ENCODE results near the gene FGG.

FGG gene

GRCh38 chr4:154577324-154577723 is 35.1 kb downstream of the FGG start:
- H3K27ac ChIP-seq: no peak overlapping the region
- H3K9me3 ChIP-seq: no peaks in the 10 kb centered on the region
- no peaks in the 10 kb centered on the region for H3K4me1 ChIP-seq
- no peak overlapping the region for H3K4me3 ChIP-seq
- intact Hi-C loops (cut with DNase I; ENCODE audit: low total_unique reads): no loop called here
- TF ChIP-seq CTCF (IDR thresholded peaks at IDR 0.05): no peak
- peaks cover 0 to 7% of the 10 kb centered on the region in 2 donors for H3K27me3 ChIP-seq
- H3K36me3 ChIP-seq: no peaks in the 10 kb centered on the region
- no peak for DNase-seq

GRCh38 chr4:154574311-154574710 is 38.1 kb downstream of the FGG start:
- no peak overlapping the region for H3K27ac ChIP-seq
- H3K9me3 ChIP-seq: no peaks in the 10 kb centered on the region
- no peaks in the 10 kb centered on the region for H3K4me1 ChIP-seq
- no peak for TF ChIP-seq CTCF (IDR thresholded peaks at IDR 0.05)
- no peak for DNase-seq
- H3K27me3 ChIP-seq: peaks cover 0 to 7% of the 10 kb centered on the region in 2 donors
- intact Hi-C loops (cut with DNase I; ENCODE audit: low total_unique reads): no loop called here
- no peaks in the 10 kb centered on the region for H3K36me3 ChIP-seq
- no peak overlapping the region for H3K4me3 ChIP-seq

- intact Hi-C loops (cut with DNase I; ENCODE audit: low total_unique reads): no loop called here
- no peaks in the 10 kb centered on the region for H3K4me1 ChIP-seq
- peaks cover 0 to 7% of the 10 kb centered on the region in 2 donors for H3K27me3 ChIP-seq
- H3K4me3 ChIP-seq: no peak overlapping the region
- H3K9me3 ChIP-seq: no peaks in the 10 kb centered on the region
- TF ChIP-seq CTCF (IDR thresholded peaks at IDR 0.05): no peak
- DNase-seq: no peak
- H3K27ac ChIP-seq: no peak overlapping the region
- no peaks in the 10 kb centered on the region for H3K36me3 ChIP-seq
Observed at GRCh38 chr4:154573190-154573870, 39.1 kb downstream of the FGG start.

- intact Hi-C loops (cut with DNase I; ENCODE audit: low total_unique reads): no loop called here
- no peaks in the 10 kb centered on the region for H3K27me3 ChIP-seq
- H3K4me1 ChIP-seq: no peaks in the 10 kb centered on the region
- no peak overlapping the region for H3K4me3 ChIP-seq
- H3K9me3 ChIP-seq: no peaks in the 10 kb centered on the region
- no peak for DNase-seq
- H3K36me3 ChIP-seq: no peaks in the 10 kb centered on the region
- no peak for TF ChIP-seq CTCF (IDR thresholded peaks at IDR 0.05)
- no peak overlapping the region for H3K27ac ChIP-seq
Observed at GRCh38 chr4:154569584-154569983, 42.9 kb downstream of the FGG start.

- H3K36me3 ChIP-seq: no peaks in the 10 kb centered on the region
- no peaks in the 10 kb centered on the region for H3K9me3 ChIP-seq
- H3K4me3 ChIP-seq: no peak overlapping the region
- H3K27me3 ChIP-seq: no peaks in the 10 kb centered on the region
- no peak for DNase-seq
- no peaks in the 10 kb centered on the region for H3K4me1 ChIP-seq
- no peak for TF ChIP-seq CTCF (IDR thresholded peaks at IDR 0.05)
- H3K27ac ChIP-seq: no peak overlapping the region
- intact Hi-C loops (cut with DNase I; ENCODE audit: low total_unique reads): no loop called here
Observed at GRCh38 chr4:154569028-154569427, 43.4 kb downstream of the FGG start.

Data from tibial artery (tissue), 4 donors.